Activated T-helper 1 cell treated with anti-CD3 and anti-CD28 coated beads, Interleukin-2, amount 50 U/mL, for 16 hours (primary cell): ENCODE data around the gene CLPSL2.

ENCODE experiments used
- DNase-seq, 2 donors: peaks; one replicate each; pipeline ENCODE4 v3.0.0-alpha.2; 2020; ENCODE audit warnings: low read depth in 1 of 2, low spot score in 1 of 2

The CLPSL2 gene

GRCh38 chr6:35746516-35746915 lies 29.9 kb upstream of the CLPSL2 start:
- DNase-seq: no peak

- no peak for DNase-seq
Observed at GRCh38 chr6:35747877-35748276, 28.5 kb upstream of the CLPSL2 start.

DNA sequence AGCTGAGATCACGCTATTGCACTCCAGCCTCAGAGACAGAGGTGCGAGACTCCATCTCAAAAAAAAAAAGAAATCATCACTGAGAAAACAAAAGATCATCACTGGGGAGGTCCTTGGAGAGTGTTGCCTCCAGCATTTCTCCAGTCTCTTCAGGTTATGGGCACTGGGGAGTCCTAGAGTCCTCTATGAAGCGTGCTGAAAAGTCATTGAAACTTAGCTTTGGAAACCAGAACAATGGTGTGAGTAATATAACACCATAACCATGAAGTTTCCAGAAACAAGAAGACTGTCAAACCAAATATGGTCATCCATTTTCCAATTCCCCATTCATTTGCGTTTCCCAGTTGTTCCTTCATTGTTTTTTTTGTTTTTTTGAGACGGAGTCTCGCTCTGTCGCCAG lies 25.8 kb upstream of the CLPSL2 start:
- DNase-seq: no peak

DNA sequence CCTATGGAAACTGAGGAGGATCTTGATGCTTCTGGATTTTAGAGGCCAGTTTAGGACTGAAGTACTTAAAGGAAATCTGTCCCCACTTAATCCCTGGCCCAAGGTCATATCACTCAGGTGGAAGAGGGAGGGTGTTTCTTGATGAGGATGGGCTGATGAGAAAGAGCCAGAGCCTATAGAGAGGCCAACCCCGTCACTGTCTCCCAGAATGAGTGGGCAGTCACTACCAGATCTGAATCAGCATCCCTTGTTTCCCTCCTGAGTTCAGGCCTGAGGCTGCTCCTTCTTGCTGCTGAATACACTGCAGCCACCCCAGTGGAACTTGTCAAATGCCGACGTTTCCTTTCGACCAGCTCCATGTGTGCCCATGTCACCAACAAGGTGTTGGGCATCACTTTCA lies 24.8 kb upstream of the CLPSL2 start:
- no peak for DNase-seq

DNA sequence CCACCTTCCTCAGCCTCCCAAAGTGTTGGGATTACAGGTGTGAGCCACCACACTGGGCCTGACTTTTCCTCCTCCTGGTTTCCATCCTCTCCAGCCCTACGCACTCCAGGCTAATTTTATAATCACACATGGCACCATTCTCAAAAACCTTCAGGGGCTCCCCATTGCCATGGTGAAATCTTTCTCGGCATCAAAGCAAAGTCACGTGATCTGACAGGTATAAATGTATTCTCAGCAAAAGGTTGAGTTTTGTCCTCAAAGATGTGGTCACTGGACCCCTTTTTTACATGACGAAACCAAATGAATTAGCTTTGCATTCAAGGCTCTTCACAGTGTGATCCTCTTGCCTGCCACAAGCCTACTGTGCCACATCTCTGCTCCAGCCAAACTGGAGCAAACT lies 24.1 kb upstream of the CLPSL2 start:
- no peak for DNase-seq

GRCh38 chr6:35754452-35755277 lies 21.7 kb upstream of the CLPSL2 start:
- DNase-seq: no peak

- no peak for DNase-seq
Observed at GRCh38 chr6:35755278-35755924, 21.0 kb upstream of the CLPSL2 start.

DNA sequence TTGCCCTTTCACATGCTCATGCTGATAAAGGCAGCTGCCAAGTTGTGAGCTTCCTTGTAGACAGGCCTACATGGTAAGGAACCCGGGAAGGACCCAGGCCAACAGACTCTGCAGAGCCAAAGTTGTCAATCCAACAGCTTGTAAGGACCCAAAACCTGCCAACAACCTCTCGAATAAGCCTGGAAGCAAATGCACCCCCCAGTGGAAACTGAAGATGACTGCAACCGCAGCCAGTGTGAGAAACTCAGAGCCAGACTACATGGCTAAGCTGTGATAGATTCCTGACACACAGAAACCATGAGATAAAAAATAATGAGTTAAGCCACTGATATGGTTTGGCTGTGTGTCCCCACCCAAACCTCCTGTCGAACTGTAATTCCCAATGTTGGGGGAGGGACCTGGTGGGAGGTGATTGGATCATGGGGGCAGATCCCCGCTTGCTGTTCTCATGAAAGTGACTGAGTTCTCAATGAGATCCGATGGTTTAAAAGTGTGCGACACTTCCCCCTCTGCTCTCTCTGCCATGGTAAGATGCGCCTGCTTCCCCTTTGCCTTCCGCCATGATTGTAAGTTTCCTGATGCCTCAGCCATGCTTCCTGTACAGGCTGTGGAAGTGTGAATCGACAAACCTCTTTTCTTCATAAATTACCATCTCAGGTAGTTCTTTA lies 18.8 kb upstream of the CLPSL2 start:
- no peak for DNase-seq

DNA sequence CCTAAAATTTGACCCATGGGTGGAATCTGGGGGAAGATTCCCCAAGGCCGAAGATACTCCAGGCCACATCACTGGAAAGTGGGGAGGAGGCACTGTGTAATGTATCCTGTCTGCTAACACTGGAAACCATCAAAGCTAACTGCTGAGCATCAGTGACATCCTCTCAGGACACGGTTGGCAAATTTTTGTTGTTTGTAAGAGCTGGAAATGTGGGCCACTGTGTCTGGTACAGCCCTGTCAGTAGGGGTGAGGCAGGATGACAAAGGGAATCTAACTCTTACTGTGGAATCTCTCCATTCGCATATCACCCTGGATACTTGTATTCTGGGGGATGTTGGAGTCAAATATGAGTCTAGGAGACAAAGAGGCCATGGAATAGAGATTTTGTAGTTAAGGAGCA lies 17.0 kb upstream of the CLPSL2 start:
- DNase-seq: no peak

DNA sequence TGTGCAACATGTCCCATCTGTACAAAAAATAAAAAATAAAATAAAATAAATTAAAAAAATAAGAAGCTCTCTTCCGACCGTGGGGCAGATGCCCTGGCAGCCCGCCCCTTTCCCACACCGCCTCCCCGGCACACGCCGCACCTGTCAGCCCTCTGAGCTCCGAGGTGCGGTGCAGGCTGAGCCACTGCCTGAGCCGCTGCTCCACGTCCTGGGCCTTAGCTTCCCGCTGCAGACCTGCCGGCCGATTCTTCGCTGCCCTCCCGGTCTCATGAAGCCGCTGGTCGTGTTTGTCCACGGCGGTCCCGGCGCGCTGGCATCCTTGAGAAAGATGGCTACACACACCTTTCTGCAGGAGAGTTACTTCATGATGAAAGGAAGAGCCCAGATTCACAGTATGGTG lies 10.7 kb upstream of the CLPSL2 start:
- DNase-seq: no peak

GRCh38 chr6:35769211-35769610 lies 7.2 kb upstream of the CLPSL2 start:
- DNase-seq: no peak

- no peak for DNase-seq
Observed at GRCh38 chr6:35771343-35771627, 5.1 kb upstream of the CLPSL2 start.

GRCh38 chr6:35774116-35774794 lies 2.1 kb upstream of the CLPSL2 start:
- no peak for DNase-seq

- no peak for DNase-seq
Observed at GRCh38 chr6:35775031-35775430, 1.4 kb upstream of the CLPSL2 start.

DNA sequence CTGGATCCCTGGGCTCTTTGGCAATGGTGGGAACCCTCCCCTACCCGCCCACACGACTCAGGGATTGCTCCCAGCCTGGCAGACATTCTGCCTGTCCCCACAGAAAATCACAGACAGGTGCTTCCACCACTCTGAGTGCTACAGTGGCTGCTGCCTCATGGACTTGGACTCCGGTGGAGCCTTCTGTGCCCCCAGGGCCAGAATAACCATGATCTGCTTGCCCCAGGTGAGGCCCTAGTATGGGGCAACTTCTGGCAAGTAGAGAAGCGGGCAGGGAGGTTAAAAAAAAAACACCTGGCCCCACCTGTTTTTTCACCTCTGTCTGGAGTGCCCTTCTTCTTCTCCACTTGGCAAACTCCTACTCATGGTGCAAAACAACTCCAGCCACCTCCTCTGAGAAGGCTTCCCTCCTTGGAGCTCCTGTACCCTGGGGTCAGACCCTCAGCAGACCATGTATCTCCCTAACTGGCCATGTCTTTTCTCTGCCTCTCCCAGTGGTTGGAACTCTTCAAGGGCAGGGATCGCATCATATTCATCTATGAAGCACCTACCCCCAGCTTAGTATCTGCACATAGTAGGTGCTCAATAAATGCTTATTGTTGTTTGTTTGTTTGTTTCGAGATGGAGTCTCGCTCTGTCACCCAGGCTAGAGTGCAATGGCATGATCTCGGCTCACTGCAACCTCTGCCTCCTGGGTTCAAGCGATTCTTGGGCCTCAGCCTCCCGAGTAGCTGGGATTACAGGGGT lies 1.1 kb downstream of the CLPSL2 start:
- DNase-seq: no peak

DNA sequence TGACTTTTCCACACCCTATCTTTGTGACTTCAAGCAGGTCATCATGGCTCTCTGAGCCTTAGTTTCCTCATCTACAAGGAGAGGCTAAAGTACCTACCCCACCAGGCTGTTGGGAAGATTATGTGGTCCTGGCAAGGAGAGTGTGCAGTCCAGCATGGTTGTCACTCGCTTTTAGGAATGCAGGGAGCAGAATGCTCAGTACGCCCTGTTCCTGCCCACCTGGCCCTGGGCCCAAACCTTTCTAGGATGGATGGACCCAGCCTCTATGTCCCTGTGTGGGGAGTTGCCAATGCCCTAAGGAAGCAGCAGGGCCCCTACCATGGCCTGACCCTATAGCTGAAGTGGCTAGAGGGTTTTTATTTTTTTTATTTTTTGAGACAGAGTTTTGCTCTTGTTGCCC lies 2.0 kb downstream of the CLPSL2 start:
- no peak for DNase-seq

GRCh38 chr6:35780719-35781118 lies 4.3 kb downstream of the CLPSL2 start, which contains the start of gene CLPSL1:
Gene CLPSL1 (plus strand): TSS chr6:35781019. CDS start chr6:35781111, 92 bp downstream.
- DNase-seq: no peak

DNA sequence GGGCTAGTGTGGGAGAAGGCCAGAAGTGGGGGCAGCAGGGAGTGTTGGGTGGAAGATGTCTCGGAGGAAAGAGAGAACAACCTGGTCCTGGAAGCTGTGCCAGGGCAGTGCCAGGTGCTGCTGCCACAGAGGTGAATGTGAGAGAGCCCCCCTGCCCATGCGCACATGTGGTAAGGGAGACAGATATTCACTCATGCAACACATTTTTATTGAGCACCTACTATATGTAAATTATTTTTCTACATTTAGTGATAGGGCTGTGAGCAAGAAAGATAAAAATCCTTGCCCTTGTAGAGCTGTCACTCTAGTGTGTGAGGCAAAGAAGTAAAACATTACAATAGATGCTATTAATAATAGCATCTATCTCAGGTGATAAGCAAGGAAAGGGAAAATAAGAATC lies 4.9 kb downstream of the CLPSL2 start:
- no peak for DNase-seq

- no peak for DNase-seq
Observed at GRCh38 chr6:35782424-35782823, 6.0 kb downstream of the CLPSL2 start.

DNA sequence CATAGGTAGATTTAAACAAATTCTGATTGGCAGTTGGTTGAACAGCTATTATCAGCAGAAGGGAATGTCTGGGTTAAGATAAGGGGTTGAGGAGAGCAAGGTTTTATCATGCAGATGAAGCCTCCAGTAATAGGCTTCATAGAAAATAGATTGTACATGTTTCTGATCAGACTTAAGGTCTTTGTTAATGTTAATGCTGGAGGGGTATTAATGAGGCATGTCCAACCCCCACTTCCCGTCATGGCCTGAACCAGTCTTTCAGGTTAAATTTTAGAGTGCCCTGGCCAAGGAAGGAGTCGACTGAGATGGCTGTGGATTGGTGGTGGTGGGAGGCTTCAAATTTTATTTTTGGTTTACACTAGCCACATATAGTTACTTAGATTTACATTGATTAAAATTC lies 7.8 kb downstream of the CLPSL2 start:
- DNase-seq: no peak

GRCh38 chr6:35786272-35786671 lies 9.9 kb downstream of the CLPSL2 start:
- DNase-seq: no peak
